Large intestine (tissue), 3 donors: ENCODE measurements around the gene JPH3. TPM values are rescaled to one million over a fixed set of nuclear protein-coding genes. Genes with fewer than 3 reads are reported as not detected.
"Not testable (repeated sequence)": the region's sequence is repeated elsewhere in the genome, so short reads cannot be mapped to it uniquely, and the experiment has no call there.

Experiments
- DNase-seq, 2 donors: peaks; one replicate each; pipeline versions ENCODE4 v3.0.0 to v3.0.0-alpha.2; 2013
- H3K27ac ChIP-seq: one replicate; pipeline ENCODE4 v1.5.1; 2013; ENCODE audit warnings: low read length
- H3K27me3 ChIP-seq: 2 replicates; pipeline ENCODE4 v1.6.1; 2013; ENCODE audit warnings: low read length; ENCODE audit not compliant: control insufficient read depth, insufficient read depth
- H3K36me3 ChIP-seq: 2 replicates; pipeline ENCODE4 v1.6.1; 2013; ENCODE audit warnings: low read length; ENCODE audit not compliant: control insufficient read depth, insufficient read depth
- H3K4me1 ChIP-seq: one replicate; pipeline ENCODE4 v1.6.1; 2013; ENCODE audit warnings: low read length; ENCODE audit not compliant: control insufficient read depth, insufficient read depth
- H3K4me3 ChIP-seq: one replicate; pipeline ENCODE4 v1.5.1; 2013; ENCODE audit warnings: low read length
- H3K9me3 ChIP-seq: one replicate; pipeline ENCODE4 v1.6.1; 2013; ENCODE audit warnings: mild to moderate bottlenecking, low read depth, low read length, moderate library complexity; ENCODE audit not compliant: control insufficient read depth
- WGBS: methylation state at CpG from one replicate; pipeline ENCODE4 v1.1.5; 2013; ENCODE audit warnings: low lambda C conversion rate; ENCODE audit not compliant: insufficient coverage; 5-methylcytosine and 5-hydroxymethylcytosine counted together
- polyA plus RNA-seq: library from polyadenylated mRNA; unstranded; fragments of 120-200 nt; gene quantifications from one replicate; pipeline ENCODE4 v1.2.1, GENCODE V29; 2013

The JPH3 gene
- polyA plus RNA-seq, 1 donor = 2.2 TPM

DNA sequence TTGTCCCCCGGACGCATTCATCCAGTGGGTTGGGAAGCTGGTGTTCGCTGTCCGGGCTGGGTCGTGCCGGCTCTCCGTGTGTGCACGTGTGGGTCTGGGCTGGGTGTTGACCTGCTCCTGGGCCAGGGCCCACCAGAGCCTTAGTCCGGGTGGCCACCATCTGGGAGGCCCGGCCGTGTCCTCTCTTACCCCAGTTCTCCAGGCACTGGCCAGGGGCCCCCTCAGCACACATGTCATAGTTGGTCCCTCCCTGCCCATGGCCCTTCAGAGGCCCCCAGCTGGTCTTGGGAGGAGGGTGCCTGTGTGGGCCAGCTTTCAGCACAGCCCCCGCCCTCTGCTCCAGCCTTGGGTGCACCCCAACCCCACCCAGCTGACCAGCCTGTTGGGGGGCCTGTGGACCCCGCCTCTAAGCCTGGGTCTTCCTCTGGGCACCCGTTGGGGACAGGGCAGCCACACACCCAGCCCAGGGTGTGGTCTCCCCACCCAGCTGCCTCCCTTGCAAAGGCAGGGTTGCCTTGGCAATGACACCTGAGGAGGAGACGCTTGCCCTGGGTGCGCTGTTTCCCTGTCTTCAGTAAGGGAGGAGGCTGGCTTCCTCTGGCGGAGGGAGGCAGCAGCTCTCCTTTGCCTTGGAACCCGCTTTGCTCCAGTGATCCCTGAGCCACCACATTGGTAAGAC lies 77.4 kb downstream of the JPH3 start:
- WGBS = no CpG with 5 or more reads among the region's 18 CpGs
- no peak overlapping the region for H3K4me3 ChIP-seq
- DNase-seq = no peak
- H3K27ac ChIP-seq = no peak overlapping the region
- no peaks in the 10 kb centered on the region for H3K4me1 ChIP-seq
- peaks cover 5% of the 10 kb centered on the region for H3K27me3 ChIP-seq
- no peaks in the 10 kb centered on the region for H3K9me3 ChIP-seq
- H3K36me3 ChIP-seq = no peaks in the 10 kb centered on the region

- Histone ChIP-seq H3K4me1 (no peaks in the 10 kb centered on the region), H3K4me3 (no peak overlapping the region), H3K36me3 (no peaks in the 10 kb centered on the region), H3K9me3 (no peaks in the 10 kb centered on the region), H3K27ac (no peak overlapping the region), H3K27me3 (peaks cover 4% of the 10 kb centered on the region)
- DNase-seq = no peak
- WGBS = no CpG with 5 or more reads among the region's 17 CpGs
These were observed 78.0 kb downstream of the JPH3 start for GRCh38 chr16:87680272-87680644.

GRCh38 chr16:87681051-87681602 lies 78.8 kb downstream of the JPH3 start:
- not testable (repeated sequence) for H3K27me3 ChIP-seq, H3K27ac ChIP-seq, DNase-seq, H3K9me3 ChIP-seq, H3K4me3 ChIP-seq, H3K4me1 ChIP-seq, H3K36me3 ChIP-seq
- WGBS = no CpG with 5 or more reads among the region's 60 CpGs

DNA sequence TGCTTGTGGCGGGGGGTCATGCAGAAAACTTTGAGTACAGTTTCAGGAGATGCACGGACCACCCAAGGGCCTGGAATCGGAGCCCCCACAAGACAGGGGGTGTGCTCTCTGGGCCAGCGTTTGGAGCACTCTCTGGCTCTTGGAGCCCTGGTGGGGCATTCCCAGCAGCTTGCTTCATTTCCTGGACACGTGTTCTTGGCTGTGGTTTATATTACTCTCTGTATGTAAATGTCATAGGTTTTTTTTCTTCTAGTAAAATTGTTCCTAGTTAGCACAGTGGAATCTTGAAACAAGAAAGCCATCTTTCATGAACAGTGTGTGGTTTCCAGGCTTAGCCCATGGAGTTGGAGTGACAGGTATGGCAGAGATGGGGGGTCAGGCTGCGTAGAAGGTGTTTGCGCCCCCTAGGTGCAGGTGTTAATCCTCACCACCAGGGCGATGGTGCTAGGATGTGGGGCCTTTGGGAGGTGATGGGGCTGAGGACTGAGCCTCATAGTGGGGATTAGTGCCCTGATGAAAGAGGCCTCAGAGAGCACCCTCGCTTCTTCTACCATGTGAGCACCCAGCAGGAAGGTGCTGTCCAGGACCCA lies 79.8 kb downstream of the JPH3 start:
- no peaks in the 10 kb centered on the region for H3K36me3 ChIP-seq
- H3K9me3 ChIP-seq = no peaks in the 10 kb centered on the region
- H3K4me1 ChIP-seq = no peaks in the 10 kb centered on the region
- H3K4me3 ChIP-seq = no peak overlapping the region
- DNase-seq = no peak
- WGBS = no CpG with 5 or more reads among the region's 9 CpGs
- H3K27me3 ChIP-seq = no peaks in the 10 kb centered on the region
- no peak overlapping the region for H3K27ac ChIP-seq

DNA sequence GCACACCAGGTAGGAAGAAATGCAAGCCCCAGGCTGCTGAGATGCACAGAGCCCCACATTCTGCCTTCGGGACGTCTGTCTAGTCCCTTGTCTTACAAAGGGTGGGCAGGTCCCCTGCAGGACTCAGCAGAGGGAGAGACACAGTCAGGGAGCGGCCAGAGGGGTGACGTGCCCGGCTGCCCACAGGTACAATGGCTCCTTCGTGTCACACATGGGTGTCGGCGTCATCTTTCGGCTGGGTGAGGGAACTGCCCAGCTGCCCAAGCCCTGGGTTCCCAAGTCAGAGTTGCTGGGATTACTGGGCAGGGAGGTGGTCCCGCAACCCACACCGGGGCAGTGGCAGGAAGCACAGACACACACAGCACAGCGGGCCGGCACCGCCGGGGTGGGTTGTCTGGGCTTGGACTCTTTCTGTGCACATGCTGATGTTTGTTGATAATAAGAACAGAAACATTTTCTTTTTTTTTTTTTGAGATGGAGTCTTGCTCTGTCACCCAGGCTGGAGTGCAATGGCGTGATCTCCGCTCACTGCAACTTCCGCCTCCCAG lies 80.6 kb downstream of the JPH3 start:
- WGBS = no CpG with 5 or more reads among the region's 18 CpGs
- Histone ChIP-seq H3K9me3 (no peaks in the 10 kb centered on the region), H3K36me3 (no peaks in the 10 kb centered on the region), H3K27ac (no peak overlapping the region), H3K27me3 (no peaks in the 10 kb centered on the region), H3K4me3 (no peak overlapping the region), H3K4me1 (no peaks in the 10 kb centered on the region)
- DNase-seq = no peak

DNA sequence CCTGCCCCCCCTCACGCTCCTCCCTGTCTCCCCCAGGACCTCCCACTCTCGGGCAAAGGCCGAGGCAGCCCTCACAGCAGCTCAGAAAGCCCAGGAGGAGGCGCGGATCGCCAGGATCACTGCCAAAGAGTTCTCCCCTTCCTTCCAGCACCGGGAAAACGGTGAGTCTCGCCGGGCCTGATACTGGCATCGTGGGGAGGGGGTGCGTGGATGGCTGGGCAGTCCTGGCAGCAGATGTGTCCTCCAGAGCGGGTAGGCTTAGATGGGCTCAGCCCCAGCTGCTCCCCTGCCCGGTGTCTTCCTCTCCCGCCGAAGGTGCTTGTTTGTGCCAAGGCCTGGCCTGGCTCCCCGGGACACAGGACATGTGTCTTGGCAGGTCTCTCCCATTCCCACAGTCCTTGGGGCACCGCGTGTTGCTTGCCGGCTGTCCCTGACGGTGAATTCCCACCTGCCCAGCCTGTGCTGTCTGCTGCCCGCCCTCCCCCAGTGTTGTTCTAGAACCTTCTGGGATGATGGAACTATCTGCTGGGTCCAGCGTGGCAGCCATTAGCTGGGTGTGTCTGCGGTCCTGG lies 81.9 kb downstream of the JPH3 start:
- Histone ChIP-seq H3K27ac (no peak overlapping the region), H3K4me1 (no peaks in the 10 kb centered on the region), H3K36me3 (no peaks in the 10 kb centered on the region), H3K27me3 (no peaks in the 10 kb centered on the region), H3K4me3 (no peak overlapping the region), H3K9me3 (no peaks in the 10 kb centered on the region)
- WGBS = no CpG with 5 or more reads among the region's 24 CpGs
- no peak for DNase-seq

- Histone ChIP-seq H3K27ac (no peak overlapping the region), H3K9me3 (no peaks in the 10 kb centered on the region), H3K27me3 (no peaks in the 10 kb centered on the region), H3K4me1 (no peaks in the 10 kb centered on the region), H3K4me3 (no peak overlapping the region), H3K36me3 (no peaks in the 10 kb centered on the region)
- no peak for DNase-seq
- 100% methylated on average over 2 of the region's 35 CpGs for WGBS
These were observed 82.5 kb downstream of the JPH3 start for GRCh38 chr16:87684711-87685404.

GRCh38 chr16:87685405-87685755 lies 83.1 kb downstream of the JPH3 start:
- H3K36me3 ChIP-seq = no peaks in the 10 kb centered on the region
- no peak overlapping the region for H3K27ac ChIP-seq
- DNase-seq = no peak
- H3K27me3 ChIP-seq = no peaks in the 10 kb centered on the region
- H3K9me3 ChIP-seq = no peaks in the 10 kb centered on the region
- no peak overlapping the region for H3K4me3 ChIP-seq
- no CpG with 5 or more reads among the region's 19 CpGs for WGBS
- H3K4me1 ChIP-seq = no peaks in the 10 kb centered on the region

DNA sequence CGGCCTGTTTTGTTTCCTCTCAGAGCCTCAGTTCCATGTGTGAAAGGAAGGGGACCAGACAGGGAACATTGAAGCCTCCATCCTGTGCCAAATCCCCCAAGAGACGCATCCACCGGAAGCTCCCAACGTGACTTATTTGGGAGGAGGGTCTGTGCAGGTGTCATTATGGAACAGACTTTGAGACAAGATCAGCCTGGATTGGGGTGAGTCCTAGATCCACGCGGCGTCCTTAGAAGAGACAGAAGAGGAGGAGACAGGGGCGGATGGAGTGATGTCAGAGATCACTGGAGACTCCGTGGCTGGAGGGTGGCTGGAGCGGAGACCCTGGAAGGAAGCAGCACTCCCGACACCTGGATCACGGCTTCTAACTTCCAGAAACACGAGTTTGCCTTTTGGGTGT lies 83.5 kb downstream of the JPH3 start:
- WGBS = 87% methylated on average over 3 of the region's 13 CpGs

GRCh38 chr16:87686697-87687096 lies 84.4 kb downstream of the JPH3 start:
- DNase-seq = no peak
- no peaks in the 10 kb centered on the region for H3K4me1 ChIP-seq
- no peak overlapping the region for H3K4me3 ChIP-seq
- no CpG with 5 or more reads among the region's 13 CpGs for WGBS
- no peaks in the 10 kb centered on the region for H3K9me3 ChIP-seq
- no peaks in the 10 kb centered on the region for H3K27me3 ChIP-seq
- no peaks in the 10 kb centered on the region for H3K36me3 ChIP-seq
- H3K27ac ChIP-seq = no peak overlapping the region

More for the DNA sequence above, 83.5 kb downstream of the JPH3 start:
- Histone ChIP-seq H3K27ac (no peak overlapping the region), H3K4me3 (no peak overlapping the region), H3K9me3 (no peaks in the 10 kb centered on the region), H3K4me1 (no peaks in the 10 kb centered on the region), H3K36me3 (no peaks in the 10 kb centered on the region), H3K27me3 (no peaks in the 10 kb centered on the region)
- DNase-seq = no peak
